DOHH2 (cell line): ENCODE data around the gene CDC5L.

ENCODE experiments used
- H3F3A ChIP-seq: fragments of 200-600 bp; sonication (generic), shearing (Covaris generic); 2 replicates; pipeline ENCODE4 v1.6.0; 2016; ENCODE audit warnings: antibody characterized with exemption, mild to moderate bottlenecking; ENCODE audit not compliant: control insufficient read depth, insufficient read depth
- H3K27ac ChIP-seq: fragments of 200-600 bp; sonication (generic); 2 replicates; pipeline ENCODE4 v1.5.1; 2014; ENCODE audit warnings: low read depth, mild to moderate bottlenecking, low read length, moderate library complexity
- H3K27me3 ChIP-seq: fragments of 200-600 bp; sonication (generic); 2 replicates; pipeline ENCODE4 v1.6.1; 2014; ENCODE audit warnings: mild to moderate bottlenecking, low read length, mixed read lengths; ENCODE audit not compliant: control insufficient read depth
- H3K36me3 ChIP-seq: fragments of 200-600 bp; sonication (generic); 2 replicates; pipeline ENCODE4 v1.6.1; 2014; ENCODE audit warnings: mild to moderate bottlenecking, low read length, moderate library complexity, mixed read lengths; ENCODE audit not compliant: control insufficient read depth
- H3K4me1 ChIP-seq: fragments of 200-600 bp; sonication (generic); 2 replicates; pipeline ENCODE4 v1.6.1; 2014; ENCODE audit warnings: mild to moderate bottlenecking, low read length, mixed read lengths; ENCODE audit not compliant: control insufficient read depth
- H3K4me2 ChIP-seq: fragments of 200-600 bp; sonication (generic); 2 replicates; pipeline ENCODE4 v1.6.0; 2014; ENCODE audit warnings: mild to moderate bottlenecking, low read length, moderate library complexity
- H3K4me3 ChIP-seq: fragments of 200-600 bp; sonication (generic); 2 replicates; pipeline ENCODE4 v1.5.1; 2014; ENCODE audit warnings: mild to moderate bottlenecking, low read length, mixed read lengths
- H3K79me2 ChIP-seq: fragments of 200-600 bp; sonication (generic); 2 replicates; pipeline ENCODE4 v1.6.1; 2014; ENCODE audit warnings: mild to moderate bottlenecking, low read length, mixed read lengths; ENCODE audit not compliant: control insufficient read depth
- H3K9me2 ChIP-seq: fragments of 200-600 bp; sonication (generic); replicated peaks from 2 replicates; pipeline ENCODE4 v1.6.1; 2014; ENCODE audit warnings: mild to moderate bottlenecking, low read length, mixed read lengths; ENCODE audit not compliant: control insufficient read depth
- H3K9me3 ChIP-seq: fragments of 200-600 bp; sonication (generic); 2 replicates; pipeline ENCODE4 v1.6.1; 2014; ENCODE audit warnings: antibody characterized with exemption, low read length, mixed read lengths; ENCODE audit not compliant: control insufficient read depth, insufficient read depth
- H4K20me1 ChIP-seq: fragments of 200-600 bp; sonication (generic); 2 replicates; pipeline ENCODE4 v1.6.0; 2014; ENCODE audit warnings: low read depth, mild to moderate bottlenecking, antibody characterized with exemption, low read length, moderate library complexity; ENCODE audit not compliant: control insufficient read depth, insufficient read depth
- CTCF ChIP-seq: fragments of 200-600 bp; sonication (generic); IDR thresholded peaks from one replicate; pipeline ENCODE4 v1.5.1; 2014; ENCODE audit warnings: antibody characterized with exemption, mild to moderate bottlenecking, low read depth, low read length; ENCODE audit not compliant: poor library complexity, severe bottlenecking
- EZH2phosphoT487 ChIP-seq: fragments of 200-600 bp; sonication (generic); IDR thresholded peaks from 2 replicates; pipeline ENCODE4 v1.6.1; 2017; ENCODE audit warnings: borderline replicate concordance, mild to moderate bottlenecking, antibody characterized with exemption, low read length, moderate library complexity, mixed read lengths

The CDC5L gene

GRCh38 chr6:44435500-44435899 is 48.0 kb downstream of the CDC5L start:
- Histone ChIP-seq H3K4me1 (no peaks in the 10 kb centered on the region), H4K20me1 (no peaks in the 10 kb centered on the region)

GRCh38 chr6:44438827-44439226 is 51.3 kb downstream of the CDC5L start:
- Histone ChIP-seq H3K36me3 (peaks cover 75% of the 10 kb centered on the region), H3K4me3 (no peak overlapping the region), H3K4me1 (peaks cover 6% of the 10 kb centered on the region; the same call in 1 of the 2 replicates), H3K79me2 (peaks cover 45% of the 10 kb centered on the region), H3K9me3 (no peaks in the 10 kb centered on the region), H4K20me1 (no peaks in the 10 kb centered on the region), H3K27ac (no peak overlapping the region), H3F3A (no peaks in the 10 kb centered on the region), H3K9me2 (no peaks in the 10 kb centered on the region), H3K27me3 (no peaks in the 10 kb centered on the region), H3K4me2 (no peak overlapping the region)
- no peak for TF ChIP-seq EZH2phosphoT487

More at GRCh38 chr6:44435500-44435899, 48.0 kb downstream of the CDC5L start:
- TF ChIP-seq CTCF: no peak
- no peak for TF ChIP-seq EZH2phosphoT487
- Histone ChIP-seq H3K79me2 (peaks cover 35% of the 10 kb centered on the region), H3F3A (no peaks in the 10 kb centered on the region), H3K4me2 (no peak overlapping the region), H3K36me3 (peaks cover 81% of the 10 kb centered on the region), H3K9me3 (no peaks in the 10 kb centered on the region), H3K4me3 (no peak overlapping the region), H3K27ac (no peak overlapping the region), H3K27me3 (no peaks in the 10 kb centered on the region), H3K9me2 (no peaks in the 10 kb centered on the region)

GRCh38 chr6:44439270-44440045 is 52.0 kb downstream of the CDC5L start:
- H3K27me3 ChIP-seq: no peaks in the 10 kb centered on the region
- H3K36me3 ChIP-seq: peaks cover 75% of the 10 kb centered on the region
- TF ChIP-seq EZH2phosphoT487 (no peak), CTCF (no peak)
- no peaks in the 10 kb centered on the region for H3K9me3 ChIP-seq
- H4K20me1 ChIP-seq: no peaks in the 10 kb centered on the region
- no peaks in the 10 kb centered on the region for H3K9me2 ChIP-seq
- H3K4me3 ChIP-seq: no peak overlapping the region
- H3K79me2 ChIP-seq: peaks cover 42% of the 10 kb centered on the region
- peaks cover 6% of the 10 kb centered on the region; the same call in 1 of the 2 replicates for H3K4me1 ChIP-seq
- no peak overlapping the region for H3K27ac ChIP-seq
- no peak overlapping the region for H3K4me2 ChIP-seq
- no peaks in the 10 kb centered on the region for H3F3A ChIP-seq

GRCh38 chr6:44441091-44441855 is 53.8 kb downstream of the CDC5L start:
- TF ChIP-seq EZH2phosphoT487: no peak
- no peak for TF ChIP-seq CTCF
- Histone ChIP-seq H3K79me2 (peaks cover 30% of the 10 kb centered on the region), H3K9me3 (no peaks in the 10 kb centered on the region), H3K4me2 (no peak overlapping the region), H3K4me1 (peaks cover 6% of the 10 kb centered on the region; the same call in 1 of the 2 replicates), H3F3A (no peaks in the 10 kb centered on the region), H3K36me3 (peaks cover 82% of the 10 kb centered on the region), H4K20me1 (no peaks in the 10 kb centered on the region), H3K9me2 (no peaks in the 10 kb centered on the region), H3K27me3 (no peaks in the 10 kb centered on the region), H3K27ac (no peak overlapping the region), H3K4me3 (no peak overlapping the region)
